MM.1S (cell line): ENCODE measurements around the gene PUM1.

Experiments used
- EZH2 ChIP-seq: fragments of 300-600 bp; sonication (generic); optimal IDR thresholded peaks from 2 replicates; pipeline ENCODE3; 2017; ENCODE audit warnings: low read depth, mild to moderate bottlenecking, antibody characterized with exemption, low read length, mixed read lengths
- TF ChIP-seq, protein P1 (sequence below): fragments of 300-600 bp; sonication (generic); IDR thresholded peaks from 2 replicates; pipeline ENCODE4 v1.5.1; 2016; ENCODE audit warnings: antibody characterized with exemption, low read length, mixed read lengths

DNA sequence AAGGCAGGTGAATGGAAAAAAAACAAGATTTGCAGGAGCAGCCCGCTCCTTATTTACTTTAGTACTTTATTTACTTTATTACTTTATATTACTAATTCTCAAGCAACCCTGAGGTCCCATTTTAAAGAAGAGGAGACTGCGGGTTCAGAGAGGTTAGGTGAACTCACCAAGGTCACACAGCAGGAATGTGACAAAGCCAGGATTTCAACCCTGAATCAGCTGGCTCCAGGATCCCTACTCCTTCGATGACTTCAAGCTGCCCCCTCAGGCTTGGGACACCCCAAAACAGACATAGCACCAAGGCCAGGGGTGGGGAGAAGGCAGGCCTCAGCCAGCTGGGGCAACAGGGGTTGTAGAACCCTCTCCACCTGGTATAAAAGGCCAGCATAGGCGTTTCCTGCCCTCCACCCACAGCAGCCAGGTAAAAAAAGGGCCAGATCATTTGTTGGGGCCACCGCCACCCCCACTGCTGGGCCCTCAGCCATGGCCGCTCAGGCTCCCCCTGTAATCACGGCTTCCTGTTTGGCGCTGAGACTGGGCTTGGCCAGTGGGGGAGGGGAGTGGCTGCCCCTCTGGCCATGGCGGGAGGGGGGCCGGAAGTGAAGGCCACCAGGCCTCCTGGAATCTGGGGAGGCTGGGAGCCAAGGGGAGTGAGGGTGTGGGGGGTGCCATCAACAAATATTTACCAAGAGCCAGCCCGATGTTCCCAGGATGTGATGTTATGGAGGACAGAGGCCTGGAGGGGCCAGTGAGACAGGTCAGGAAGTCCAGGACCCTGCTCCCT, 163.5 kb downstream of the PUM1 start:
- TF ChIP-seq, protein P1, sequence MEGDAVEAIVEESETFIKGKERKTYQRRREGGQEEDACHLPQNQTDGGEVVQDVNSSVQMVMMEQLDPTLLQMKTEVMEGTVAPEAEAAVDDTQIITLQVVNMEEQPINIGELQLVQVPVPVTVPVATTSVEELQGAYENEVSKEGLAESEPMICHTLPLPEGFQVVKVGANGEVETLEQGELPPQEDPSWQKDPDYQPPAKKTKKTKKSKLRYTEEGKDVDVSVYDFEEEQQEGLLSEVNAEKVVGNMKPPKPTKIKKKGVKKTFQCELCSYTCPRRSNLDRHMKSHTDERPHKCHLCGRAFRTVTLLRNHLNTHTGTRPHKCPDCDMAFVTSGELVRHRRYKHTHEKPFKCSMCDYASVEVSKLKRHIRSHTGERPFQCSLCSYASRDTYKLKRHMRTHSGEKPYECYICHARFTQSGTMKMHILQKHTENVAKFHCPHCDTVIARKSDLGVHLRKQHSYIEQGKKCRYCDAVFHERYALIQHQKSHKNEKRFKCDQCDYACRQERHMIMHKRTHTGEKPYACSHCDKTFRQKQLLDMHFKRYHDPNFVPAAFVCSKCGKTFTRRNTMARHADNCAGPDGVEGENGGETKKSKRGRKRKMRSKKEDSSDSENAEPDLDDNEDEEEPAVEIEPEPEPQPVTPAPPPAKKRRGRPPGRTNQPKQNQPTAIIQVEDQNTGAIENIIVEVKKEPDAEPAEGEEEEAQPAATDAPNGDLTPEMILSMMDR, result no peak
- no peak for TF ChIP-seq EZH2
